Keratinocyte (primary cell): ENCODE data around the gene FAM78A. TPM values are rescaled to one million over a fixed set of nuclear protein-coding genes. Genes with fewer than 3 reads are reported as not detected.

Experiments
- DNase-seq: peaks from one replicate; pipeline ENCODE4 v3.0.0-alpha.2; 2011; ENCODE audit warnings: low read depth, missing footprints, low spot score
- FAIRE-seq: peaks from 2 replicates; lab custom pipeline; 2011; peaks lifted over from hg19 to GRCh38; lab: Jason Lieb, UNC
- H2AFZ ChIP-seq: 2 replicates; pipeline ENCODE4 v1.6.0; 2012; ENCODE audit warnings: low read length, control low read depth, inconsistent platforms; ENCODE audit not compliant: control insufficient read depth
- H3K27ac ChIP-seq: 2 replicates; pipeline ENCODE4 v1.5.1; 2011; ENCODE audit warnings: low read length; ENCODE audit not compliant: control insufficient read depth, insufficient read depth
- H3K27me3 ChIP-seq: 3 replicates; pipeline ENCODE4 v1.6.0; 2011; ENCODE audit warnings: low read length; ENCODE audit not compliant: control insufficient read depth, insufficient read depth; ENCODE audit errors: extremely low read depth
- H3K36me3 ChIP-seq, 2 experiments: 2 replicates in 1 of 2; 3 replicates in 1 of 2; pipeline ENCODE4 v1.5.1; 2011; ENCODE audit warnings: low read length in 2 of 2, mild to moderate bottlenecking in 1 of 2; ENCODE audit not compliant: control insufficient read depth in 2 of 2, insufficient read depth in 2 of 2; ENCODE audit errors: extremely low read depth in 1 of 2
- H3K4me1 ChIP-seq: 3 replicates; pipeline ENCODE4 v1.5.1; 2011; ENCODE audit warnings: low read length; ENCODE audit not compliant: control insufficient read depth, insufficient read depth; ENCODE audit errors: extremely low read depth
- H3K4me2 ChIP-seq: 3 replicates; pipeline ENCODE4 v1.6.0; 2011; ENCODE audit warnings: low read depth, low read length; ENCODE audit not compliant: control insufficient read depth, insufficient read depth; ENCODE audit errors: extremely low read depth
- H3K4me3 ChIP-seq, 3 experiments: fragments of 200-600 bp in 1 of 3; sonication (generic) in 1 of 3; 2 replicates in 2 of 3; 3 replicates in 1 of 3; pipeline ENCODE4 v1.5.1; 2011 to 2016; ENCODE audit warnings: low read length in 3 of 3, mild to moderate bottlenecking in 3 of 3, control low read depth in 2 of 3, inconsistent platforms in 1 of 3, low read depth in 1 of 3, mixed read lengths in 1 of 3, mixed run types in 1 of 3, moderate library complexity in 1 of 3; ENCODE audit not compliant: control insufficient read depth in 2 of 3, insufficient read depth in 2 of 3; ENCODE audit errors: extremely low read depth in 1 of 3
- H3K79me2 ChIP-seq: 2 replicates; pipeline ENCODE4 v1.6.0; 2012; ENCODE audit warnings: low read length; ENCODE audit not compliant: control insufficient read depth, insufficient read depth
- H3K9ac ChIP-seq: 3 replicates; pipeline ENCODE4 v1.6.0; 2011; ENCODE audit warnings: low read length; ENCODE audit not compliant: control insufficient read depth, insufficient read depth; ENCODE audit errors: extremely low read depth
- H3K9me1 ChIP-seq: 3 replicates; pipeline ENCODE4 v1.6.0; 2011; ENCODE audit warnings: low read length; ENCODE audit not compliant: control insufficient read depth, insufficient read depth; ENCODE audit errors: extremely low read depth
- H3K9me3 ChIP-seq: 2 replicates; pipeline ENCODE4 v1.5.1; 2012; ENCODE audit warnings: low read depth, low read length; ENCODE audit not compliant: control insufficient read depth
- H4K20me1 ChIP-seq: 3 replicates; pipeline ENCODE4 v1.6.0; 2011; ENCODE audit warnings: low read length; ENCODE audit not compliant: control insufficient read depth, insufficient read depth; ENCODE audit errors: extremely low read depth
- CTCF ChIP-seq, 3 experiments: IDR thresholded peaks in 1 of 3; conservative IDR thresholded peaks in 1 of 3; optimal IDR thresholded peaks in 1 of 3; 2 replicates in 2 of 3; 3 replicates in 1 of 3; pipeline versions ENCODE3 to v1.5.1; 2011; ENCODE audit warnings: low read length in 3 of 3, mild to moderate bottlenecking in 3 of 3, moderate library complexity in 2 of 3, control low read depth in 1 of 3, inconsistent platforms in 1 of 3; ENCODE audit not compliant: insufficient read depth in 2 of 3; ENCODE audit errors: extremely low read depth in 1 of 3
- EZH2 ChIP-seq: IDR thresholded peaks from one replicate; pipeline ENCODE4 v1.6.1; 2012; ENCODE audit warnings: inconsistent platforms, mild to moderate bottlenecking, low read length, moderate library complexity
- dilution Hi-C: fragments of 300-500 bp; cut with MboI; formaldehyde crosslinking; loops from one replicate; pipeline ENCODE4 v1.7.0; 2020; ENCODE audit warnings: low sequenced_read_pairs; ENCODE audit not compliant: extremely low pct_ligation_motif_present
- polyA plus RNA-seq, 5 experiments: library from polyadenylated mRNA; depleted of rRNA in 3 of 5; stranded (reverse) in 3 of 5; stranded (forward) in 1 of 5; unstranded in 1 of 5; fragments of >200 nt; gene quantifications; 1 replicate in 1 of 5; 2 replicates in 3 of 5; 3 replicates in 1 of 5; pipeline versions ENCODE4 v1.2.1 to v1.2.3, GENCODE V29; 2011 to 2012; ENCODE audit warnings: missing spikeins in 2 of 5, low read depth in 1 of 5, low replicate concordance in 1 of 5

FAM78A gene
- polyA plus RNA-seq, 1 donor (not counting 4 experiments of a cell fraction or from before 2014, with no cell fraction given) = 0.25 TPM

- Histone ChIP-seq H3K9me1 (no peaks in the 10 kb centered on the region), H2AFZ (no peak overlapping the region), H3K9me3 (no peaks in the 10 kb centered on the region), H3K36me3 (no peaks in the 10 kb centered on the region), H3K4me1 (no peaks in the 10 kb centered on the region), H4K20me1 (no peaks in the 10 kb centered on the region), H3K9ac (no peak overlapping the region), H3K4me3 (no peak overlapping the region), H3K27ac (no peak overlapping the region), H3K4me2 (no peak overlapping the region), H3K79me2 (no peaks in the 10 kb centered on the region), H3K27me3 (peaks cover 3% of the 10 kb centered on the region)
- TF ChIP-seq CTCF (optimal IDR thresholded peaks at IDR 0.05 in 1 of 3, IDR thresholded peaks at IDR 0.05 in 1 of 3, conservative IDR thresholded peaks at IDR 0.05 in 1 of 3; ENCODE audit: extremely low read depth in 1 of 3, insufficient read depth in 2 of 3, low read length in 3 of 3) (no peak), EZH2 (no peak)
- FAIRE-seq = no peak
- dilution Hi-C loops = no loop called here
- DNase-seq = no peak
Measured at GRCh38 chr9:131304676-131305355, 28.5 kb upstream of the FAM78A start.

GRCh38 chr9:131303381-131304321 is 27.3 kb upstream of the FAM78A start:
- no peaks in the 10 kb centered on the region for H3K36me3 ChIP-seq
- H3K9me1 ChIP-seq = no peaks in the 10 kb centered on the region
- TF ChIP-seq CTCF (optimal IDR thresholded peaks at IDR 0.05 in 1 of 3, IDR thresholded peaks at IDR 0.05 in 1 of 3, conservative IDR thresholded peaks at IDR 0.05 in 1 of 3; ENCODE audit: extremely low read depth in 1 of 3, insufficient read depth in 2 of 3, low read length in 3 of 3) (no peak), EZH2 (no peak)
- H3K27ac ChIP-seq = no peak overlapping the region
- H3K9ac ChIP-seq = no peak overlapping the region
- no peak overlapping the region for H3K4me3 ChIP-seq
- H3K4me2 ChIP-seq = no peak overlapping the region
- no peaks in the 10 kb centered on the region for H3K79me2 ChIP-seq
- no peaks in the 10 kb centered on the region for H3K27me3 ChIP-seq
- H4K20me1 ChIP-seq = no peaks in the 10 kb centered on the region
- no peak for FAIRE-seq
- DNase-seq = no peak
- no peak overlapping the region for H2AFZ ChIP-seq
- no peaks in the 10 kb centered on the region for H3K4me1 ChIP-seq
- H3K9me3 ChIP-seq = no peaks in the 10 kb centered on the region
- dilution Hi-C loops = no loop called here
